GM13977 (cell line): Measurements from ENCODE around the gene PRPF6.

Source experiments
- DNase-seq: peaks from one replicate; pipeline ENCODE4 v3.0.0; 2012; ENCODE audit warnings: low spot score
- in situ Hi-C: fragments of 300-500 bp; cut with MboI; formaldehyde crosslinking; loops from one replicate; pipeline ENCODE4 v1.12.0; 2022; ENCODE audit warnings: low sequenced_read_pairs, low pct_unique_long_range_greater_than_20kb, mixed read lengths, inconsistent platforms; ENCODE audit not compliant: unreplicated experiment
- TF ChIP-seq, protein P1 (sequence below): IDR thresholded peaks from 2 replicates; pipeline ENCODE4 v1.5.1; 2012; ENCODE audit warnings: mild to moderate bottlenecking, control low read depth; ENCODE audit not compliant: insufficient read depth; ENCODE audit errors: extremely low read depth, missing control alignments

Gene PRPF6

DNA sequence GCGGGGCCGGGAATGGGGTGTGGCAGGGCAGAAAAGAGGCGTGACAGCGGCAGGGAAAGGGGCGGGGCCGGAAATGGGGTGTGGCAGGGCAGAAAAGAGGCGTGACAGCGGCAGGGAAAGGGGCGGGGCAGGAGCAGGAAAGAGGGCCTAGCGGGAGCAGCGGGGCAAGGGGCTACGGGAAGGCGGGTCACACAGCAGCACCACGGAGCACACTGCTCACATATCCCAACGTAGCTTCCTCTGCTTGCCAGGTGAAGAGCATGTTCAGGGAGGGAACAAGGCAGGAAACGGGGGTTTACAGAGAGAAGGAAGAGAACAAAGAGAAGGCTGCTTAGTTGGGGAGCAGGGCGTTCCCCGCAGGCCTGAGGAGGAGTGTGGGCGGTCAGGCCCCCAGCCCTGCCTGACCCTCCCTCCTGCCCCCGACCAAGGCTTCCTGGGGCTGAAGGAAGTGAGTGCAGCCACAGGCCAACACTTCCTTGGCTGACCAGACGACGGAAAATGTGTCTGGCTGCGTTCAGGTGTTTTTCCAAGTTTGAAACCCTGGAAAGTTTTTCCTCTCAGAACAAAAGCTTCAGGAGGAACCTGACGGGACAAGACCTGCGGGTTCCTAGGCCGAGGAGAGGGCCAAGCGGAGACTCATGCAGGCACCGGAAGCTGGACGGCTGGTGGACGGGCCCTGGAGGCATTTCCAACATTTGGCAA, 38.5 kb upstream of the PRPF6 start:
- peak; percentile 67 for DNase-seq
- TF ChIP-seq, protein P1, sequence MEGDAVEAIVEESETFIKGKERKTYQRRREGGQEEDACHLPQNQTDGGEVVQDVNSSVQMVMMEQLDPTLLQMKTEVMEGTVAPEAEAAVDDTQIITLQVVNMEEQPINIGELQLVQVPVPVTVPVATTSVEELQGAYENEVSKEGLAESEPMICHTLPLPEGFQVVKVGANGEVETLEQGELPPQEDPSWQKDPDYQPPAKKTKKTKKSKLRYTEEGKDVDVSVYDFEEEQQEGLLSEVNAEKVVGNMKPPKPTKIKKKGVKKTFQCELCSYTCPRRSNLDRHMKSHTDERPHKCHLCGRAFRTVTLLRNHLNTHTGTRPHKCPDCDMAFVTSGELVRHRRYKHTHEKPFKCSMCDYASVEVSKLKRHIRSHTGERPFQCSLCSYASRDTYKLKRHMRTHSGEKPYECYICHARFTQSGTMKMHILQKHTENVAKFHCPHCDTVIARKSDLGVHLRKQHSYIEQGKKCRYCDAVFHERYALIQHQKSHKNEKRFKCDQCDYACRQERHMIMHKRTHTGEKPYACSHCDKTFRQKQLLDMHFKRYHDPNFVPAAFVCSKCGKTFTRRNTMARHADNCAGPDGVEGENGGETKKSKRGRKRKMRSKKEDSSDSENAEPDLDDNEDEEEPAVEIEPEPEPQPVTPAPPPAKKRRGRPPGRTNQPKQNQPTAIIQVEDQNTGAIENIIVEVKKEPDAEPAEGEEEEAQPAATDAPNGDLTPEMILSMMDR = no peak
- in situ Hi-C loops = no loop called here

DNA sequence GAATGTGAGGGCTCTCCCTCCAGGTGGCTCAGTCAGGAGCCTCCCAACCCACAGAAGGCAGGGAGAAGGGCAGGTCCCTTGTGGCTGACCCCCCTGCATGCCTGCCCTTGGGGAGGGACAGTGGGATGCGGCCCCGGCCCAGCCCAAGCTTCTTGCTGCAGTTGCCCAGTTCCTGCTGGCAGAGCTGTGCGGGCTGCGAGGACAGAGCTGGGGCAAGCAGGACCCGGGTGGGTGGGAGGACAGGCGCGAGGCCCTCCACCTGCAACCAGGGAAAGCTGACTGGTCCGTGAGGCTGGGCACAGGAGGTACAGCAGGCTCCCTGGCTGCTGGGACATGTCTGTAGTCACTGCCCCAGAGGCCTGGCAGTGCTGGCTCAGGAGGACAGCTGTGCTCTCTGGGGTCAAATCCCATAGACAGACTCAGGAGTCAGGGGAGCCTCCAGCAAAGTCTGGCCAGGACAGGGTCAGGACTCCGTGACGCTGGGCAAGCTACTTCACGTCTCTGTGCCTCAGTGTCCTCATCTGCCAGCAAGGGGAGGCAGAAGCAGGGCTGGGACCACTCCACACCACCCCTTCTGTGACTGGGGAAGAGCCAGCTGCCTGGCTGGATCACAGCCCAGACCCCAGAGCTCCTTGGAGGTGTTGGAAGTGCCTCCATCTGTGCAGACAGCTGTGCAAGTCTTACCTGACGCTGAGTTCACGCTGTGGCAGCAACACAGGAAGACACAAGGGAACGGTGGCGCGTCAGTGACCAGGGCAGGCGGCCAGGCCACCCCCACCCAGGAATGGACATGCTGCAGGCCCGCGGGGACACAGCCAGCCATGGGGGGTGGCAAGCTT, 37.7 kb upstream of the PRPF6 start:
- no peak for DNase-seq
- TF ChIP-seq, protein P1 = no peak
- in situ Hi-C loops = no loop called here

DNA sequence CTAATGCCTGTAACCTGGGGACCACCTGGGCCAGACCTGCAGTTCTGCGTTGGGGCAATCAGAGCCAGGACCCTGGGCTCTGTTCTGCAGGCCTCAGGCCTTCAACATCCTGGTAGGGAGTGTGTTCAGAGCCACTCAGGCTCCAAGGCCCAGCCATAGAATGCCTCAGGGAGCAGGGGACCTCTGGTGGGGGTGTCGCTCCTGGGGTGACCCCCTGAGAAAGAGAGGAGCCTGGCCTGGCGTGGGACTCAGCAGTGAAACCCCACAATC, 37.2 kb upstream of the PRPF6 start:
- no peak for DNase-seq
- in situ Hi-C loops = no loop called here
- TF ChIP-seq, protein P1 = no peak

DNA sequence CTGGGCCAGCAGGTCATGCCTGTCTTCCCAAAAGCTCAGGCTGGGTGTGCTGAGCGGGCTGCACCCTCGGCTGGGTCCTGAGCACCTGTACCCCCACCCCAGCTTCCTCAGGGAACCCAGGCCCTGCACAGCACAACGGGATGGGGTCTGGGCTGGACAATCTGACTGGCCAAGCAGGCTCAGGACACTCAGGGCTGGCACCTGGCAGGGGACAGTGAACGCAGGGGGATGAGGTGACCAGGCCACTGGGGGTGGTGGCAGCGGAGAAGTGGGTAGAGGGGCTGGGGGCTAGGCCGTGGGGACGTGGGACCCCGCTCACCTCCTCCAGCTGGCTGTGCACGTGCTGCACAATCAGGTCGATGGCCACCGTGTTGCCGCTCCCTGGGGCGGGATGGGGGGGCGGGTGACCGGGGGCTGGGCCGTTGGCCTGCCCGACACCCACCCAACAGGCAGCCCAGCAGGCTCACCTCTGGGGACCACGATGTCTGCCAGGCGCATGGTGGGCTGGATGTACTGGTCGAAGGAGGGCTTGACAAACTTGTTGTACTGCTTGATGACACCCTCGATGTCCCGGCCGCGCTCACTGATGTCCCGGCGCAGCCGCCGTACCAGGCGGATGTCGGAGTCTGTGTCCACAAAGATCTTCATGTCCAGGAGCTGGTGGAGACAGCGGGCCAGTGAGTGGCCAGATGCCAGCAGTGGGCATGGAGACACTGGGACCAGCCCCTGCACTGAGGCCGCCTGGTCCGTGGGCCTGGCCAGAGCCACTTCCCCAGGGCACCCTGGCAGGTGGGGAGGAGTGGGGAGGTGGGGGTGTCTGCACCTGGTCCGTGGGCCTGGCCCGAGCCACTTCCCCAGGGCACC, 36.6 kb upstream of the PRPF6 start:
- TF ChIP-seq, protein P1 = no peak
- no peak for DNase-seq
- in situ Hi-C loops = no loop called here

DNA sequence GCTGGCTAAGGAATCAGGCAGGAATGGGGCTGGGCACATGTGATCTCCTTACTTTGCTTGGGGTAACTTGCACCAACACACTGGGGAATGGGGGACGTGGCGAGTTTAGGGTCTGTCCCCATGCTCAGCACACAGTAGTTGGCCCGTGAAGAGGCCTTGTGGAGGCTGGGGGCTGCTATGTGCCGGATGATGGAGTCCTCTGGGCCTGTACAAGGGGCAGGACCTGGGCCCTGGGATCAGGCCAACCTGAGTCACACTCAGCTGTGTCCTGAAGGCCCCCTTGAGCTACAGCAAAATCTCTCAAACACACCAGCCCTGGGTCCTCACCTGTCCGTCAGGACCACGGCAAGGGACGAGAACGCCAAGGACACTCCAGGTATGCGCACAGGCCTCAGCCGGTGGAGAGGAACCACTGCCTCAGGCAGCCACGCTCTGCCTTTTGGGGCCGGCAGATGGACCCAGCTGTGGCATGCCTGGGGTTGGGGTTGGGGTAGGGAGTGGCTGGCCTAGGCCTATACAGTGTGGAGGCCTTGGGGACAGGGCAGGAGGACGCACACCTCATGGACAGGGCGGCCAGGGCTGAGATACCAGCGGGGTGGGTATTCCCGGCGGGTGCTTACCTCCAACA, 35.8 kb upstream of the PRPF6 start:
- in situ Hi-C loops = no loop called here
- TF ChIP-seq, protein P1 = no peak
- DNase-seq = no peak
